ELR (cell line): ENCODE measurements around the gene CADM1.
"Not testable (repeated sequence)": the region's sequence is repeated elsewhere in the genome, so short reads cannot be mapped to it uniquely, and the experiment has no call there.

Experiments used
- DNase-seq: peaks from one replicate; pipeline ENCODE4 v3.0.0-alpha.2; 2015; ENCODE audit warnings: low read depth

Gene CADM1

DNA sequence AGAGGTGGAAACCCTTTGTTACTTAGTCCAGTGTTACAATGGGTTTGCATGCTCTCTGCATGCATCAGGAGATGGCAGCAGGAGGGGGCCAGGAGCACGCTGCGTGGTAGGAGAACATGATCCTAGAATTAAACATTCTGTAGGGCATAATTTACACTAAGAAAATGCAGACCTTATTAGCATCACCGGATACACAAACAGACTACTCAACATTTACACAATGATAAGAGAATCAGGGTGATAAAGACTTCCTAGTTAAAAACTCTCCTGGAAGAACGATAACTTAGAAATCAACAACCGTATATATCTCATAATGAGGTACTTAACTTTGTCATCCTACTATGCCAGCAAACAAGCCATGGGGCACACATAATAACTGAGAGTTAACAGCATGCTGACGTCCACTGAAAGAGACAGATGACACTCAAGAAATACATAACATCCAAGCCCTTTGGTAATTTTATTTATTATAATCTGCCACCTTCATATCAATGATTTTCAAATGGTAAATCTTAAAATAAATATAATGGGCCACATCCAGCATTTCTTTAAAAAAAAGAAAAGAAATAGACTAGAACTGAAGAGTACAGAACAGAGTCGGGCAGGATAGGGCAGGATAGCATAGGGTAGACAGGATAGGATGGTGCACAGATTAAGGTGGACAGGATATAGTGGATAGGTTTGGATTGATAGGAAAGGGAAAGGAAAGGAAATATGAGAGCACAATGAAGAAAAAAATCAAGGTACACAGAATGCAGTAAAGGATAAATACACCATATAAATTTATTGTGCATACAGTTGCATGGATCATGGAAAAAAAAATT lies 27.5 kb downstream of the CADM1 start:
- DNase-seq: no peak

DNA sequence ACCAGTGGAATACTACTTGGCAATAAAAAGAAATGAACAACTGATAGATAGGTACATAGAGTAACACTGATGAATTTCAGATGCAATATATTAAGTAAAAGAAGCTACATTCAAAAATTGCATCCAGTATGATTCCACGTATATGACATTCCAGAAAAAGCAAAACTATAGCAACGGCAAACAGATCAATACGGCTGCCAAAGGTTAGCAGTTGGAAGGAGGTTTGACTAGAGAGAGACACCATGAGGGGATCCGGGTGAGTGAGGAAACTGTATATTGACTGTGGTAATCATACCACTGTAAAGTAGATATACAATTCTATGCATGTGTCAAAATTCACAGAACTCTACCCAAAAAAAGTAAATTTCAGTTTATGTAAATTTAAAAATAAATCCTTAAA lies 28.7 kb downstream of the CADM1 start:
- no peak for DNase-seq

DNA sequence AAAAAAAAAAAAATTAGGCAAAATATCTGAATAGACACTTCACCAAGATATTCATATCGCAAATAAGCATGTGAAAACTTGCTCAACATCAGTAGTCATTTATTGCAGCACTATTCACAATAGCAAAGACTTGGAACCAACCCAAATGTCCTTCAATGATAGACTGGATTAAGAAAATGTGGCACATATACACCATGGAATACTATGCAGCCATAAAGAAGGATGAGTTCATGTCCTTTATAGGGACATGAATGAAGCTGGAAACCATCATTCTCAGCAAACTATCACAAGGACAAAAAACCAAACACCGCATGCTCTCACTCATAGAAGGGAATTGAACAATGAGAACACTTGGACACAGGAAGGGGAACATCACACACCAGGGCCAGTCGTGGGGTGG lies 29.9 kb downstream of the CADM1 start:
- not testable (repeated sequence) for DNase-seq

DNA sequence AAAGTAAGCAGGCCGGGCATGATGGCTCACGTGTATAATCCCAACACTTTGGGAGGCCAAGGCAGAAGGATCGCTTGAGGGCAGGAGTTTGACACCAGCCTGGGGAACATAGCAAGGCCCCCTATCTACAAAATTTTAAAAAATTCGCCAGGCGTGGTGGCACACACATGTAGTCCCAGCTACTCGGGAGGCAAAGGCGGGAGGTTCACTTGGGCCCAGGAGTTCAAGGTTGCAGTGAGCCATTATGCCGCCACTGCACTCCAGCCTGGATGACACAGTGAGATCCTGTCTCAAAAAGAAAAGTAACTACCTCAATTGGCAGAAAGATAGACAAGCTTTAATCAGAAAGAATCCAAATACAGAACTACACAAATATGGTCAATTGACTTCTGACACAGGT lies 31.0 kb downstream of the CADM1 start:
- DNase-seq: no peak

DNA sequence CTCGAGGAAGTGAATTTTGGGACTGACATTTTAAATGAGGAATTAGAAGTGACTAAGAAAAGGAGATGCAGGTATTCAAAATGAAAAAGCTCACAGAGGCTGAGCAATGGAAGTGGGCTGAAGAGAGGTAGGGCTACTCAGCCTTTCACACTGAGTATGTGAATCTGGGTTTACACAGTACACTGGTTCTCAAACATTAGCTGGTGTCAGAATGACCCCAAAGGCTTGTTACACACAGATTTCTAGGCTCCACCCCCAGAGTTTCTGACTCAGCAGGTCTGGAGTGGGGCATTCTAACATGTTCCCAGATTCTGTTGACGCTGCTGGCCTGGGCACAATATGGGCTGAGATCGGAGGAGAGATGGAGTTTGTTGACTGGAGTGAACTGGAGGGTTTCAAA lies 32.8 kb downstream of the CADM1 start:
- no peak for DNase-seq

DNA sequence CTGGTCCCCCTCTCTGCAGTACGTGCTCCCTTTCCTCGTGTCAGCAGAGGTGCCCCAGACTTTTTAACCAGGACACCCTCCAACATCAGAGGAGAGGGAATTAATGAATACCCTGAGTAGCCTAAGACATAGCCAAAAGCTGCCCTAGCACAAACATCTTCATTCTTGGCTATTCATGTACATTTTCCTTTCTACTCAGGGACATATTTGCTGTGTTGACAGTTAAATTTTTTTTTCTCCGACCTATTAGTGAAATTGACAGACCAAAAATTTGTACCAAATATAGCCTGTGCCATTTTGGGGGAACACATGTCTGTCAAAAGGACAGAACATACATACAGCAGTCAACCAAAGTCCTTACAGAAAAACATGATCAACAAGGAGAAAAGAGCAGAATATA lies 33.3 kb downstream of the CADM1 start:
- DNase-seq: no peak

DNA sequence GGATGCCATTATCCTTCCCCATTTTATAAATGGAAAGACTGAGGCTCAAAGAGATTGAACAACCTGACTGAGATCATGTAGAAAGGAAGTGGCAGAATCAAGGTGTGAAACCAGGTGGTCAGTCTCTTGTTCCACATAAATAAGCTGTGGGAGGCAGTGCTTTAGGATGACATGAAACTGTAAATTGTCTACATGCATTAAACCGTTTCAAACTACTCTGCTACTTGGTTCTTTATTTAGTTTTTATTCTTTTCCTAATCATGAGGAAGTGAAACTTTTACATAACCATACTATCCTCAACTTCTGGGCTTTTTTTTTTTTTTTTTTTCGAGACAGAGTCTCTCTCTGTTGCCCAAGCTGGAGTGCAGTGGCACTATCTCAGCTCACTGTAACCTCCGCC lies 34.9 kb downstream of the CADM1 start:
- no peak for DNase-seq

DNA sequence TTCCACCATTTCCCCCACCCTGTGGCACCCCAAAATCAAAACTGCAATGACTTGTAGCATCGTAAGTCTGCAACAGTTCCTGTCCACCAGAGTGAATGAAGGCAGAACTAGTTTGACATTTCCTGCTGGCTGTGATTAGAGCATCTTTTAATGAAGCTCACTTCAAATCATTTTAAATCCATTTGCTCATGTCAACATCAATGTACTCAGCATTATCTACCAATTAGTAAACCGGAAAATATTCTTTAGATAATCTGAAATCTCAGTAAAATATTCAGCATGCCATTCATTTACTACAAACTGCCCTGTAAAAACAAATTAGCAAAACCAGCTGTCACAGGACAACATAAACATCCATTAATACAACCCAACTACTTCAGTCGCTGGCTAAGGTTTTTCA lies 38.1 kb downstream of the CADM1 start:
- DNase-seq: no peak

DNA sequence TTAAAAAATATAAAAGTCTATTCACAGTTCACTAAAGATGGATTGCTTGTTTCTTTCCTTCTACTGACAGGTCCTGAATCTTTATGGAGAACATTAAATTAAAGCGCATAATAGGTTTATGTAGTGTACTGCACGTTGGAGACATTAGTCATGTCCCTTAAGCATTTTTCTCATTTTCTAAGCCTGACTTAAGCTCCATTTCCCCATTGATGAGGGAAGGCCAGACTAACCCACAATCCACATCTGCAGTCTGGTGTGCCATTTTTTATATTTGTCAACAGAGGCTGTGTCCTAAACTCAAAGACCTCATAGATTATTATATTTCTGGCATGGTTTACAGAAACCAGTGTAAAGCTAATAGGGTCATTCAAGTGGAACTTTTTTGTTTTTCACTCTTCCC lies 39.9 kb downstream of the CADM1 start:
- no peak for DNase-seq

DNA sequence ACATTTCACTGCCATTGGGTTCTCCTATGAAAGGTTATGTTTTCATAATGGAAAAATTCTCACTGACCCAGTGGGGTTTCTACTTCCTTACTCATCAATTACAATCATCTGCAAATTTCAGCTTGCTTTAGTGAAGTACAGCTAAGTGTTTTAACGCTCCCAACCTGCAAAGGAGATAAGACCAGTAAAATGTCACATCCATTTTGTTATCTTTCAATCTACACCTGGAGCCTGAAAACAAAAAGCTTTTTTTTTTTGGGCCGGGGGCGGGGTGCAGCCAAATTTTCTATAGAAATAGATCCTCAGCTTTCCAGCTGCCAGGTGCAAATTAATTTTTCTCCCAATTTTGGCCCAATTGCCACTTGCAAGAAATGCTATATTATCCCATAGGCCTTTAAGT lies 40.6 kb downstream of the CADM1 start:
- DNase-seq: no peak

DNA sequence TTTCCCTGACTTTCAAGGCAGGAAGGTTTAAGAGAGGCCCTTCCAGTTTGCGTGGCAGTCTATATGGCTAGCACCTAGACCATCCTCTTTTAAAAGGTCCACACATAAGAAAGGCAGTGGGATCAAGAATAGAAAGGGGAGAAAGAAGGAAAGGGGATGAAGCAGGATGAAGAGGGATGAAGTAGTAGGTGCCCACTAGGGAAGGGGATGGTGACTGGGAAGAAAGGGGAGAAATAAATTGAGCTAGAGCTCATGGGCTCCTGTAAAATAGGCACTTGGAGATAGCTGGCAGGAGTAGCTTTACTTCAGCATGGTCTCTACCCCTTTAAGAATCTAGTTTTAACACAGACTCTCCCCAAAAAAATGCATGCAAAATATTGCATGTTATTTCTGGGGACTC lies 41.5 kb downstream of the CADM1 start:
- DNase-seq: no peak

DNA sequence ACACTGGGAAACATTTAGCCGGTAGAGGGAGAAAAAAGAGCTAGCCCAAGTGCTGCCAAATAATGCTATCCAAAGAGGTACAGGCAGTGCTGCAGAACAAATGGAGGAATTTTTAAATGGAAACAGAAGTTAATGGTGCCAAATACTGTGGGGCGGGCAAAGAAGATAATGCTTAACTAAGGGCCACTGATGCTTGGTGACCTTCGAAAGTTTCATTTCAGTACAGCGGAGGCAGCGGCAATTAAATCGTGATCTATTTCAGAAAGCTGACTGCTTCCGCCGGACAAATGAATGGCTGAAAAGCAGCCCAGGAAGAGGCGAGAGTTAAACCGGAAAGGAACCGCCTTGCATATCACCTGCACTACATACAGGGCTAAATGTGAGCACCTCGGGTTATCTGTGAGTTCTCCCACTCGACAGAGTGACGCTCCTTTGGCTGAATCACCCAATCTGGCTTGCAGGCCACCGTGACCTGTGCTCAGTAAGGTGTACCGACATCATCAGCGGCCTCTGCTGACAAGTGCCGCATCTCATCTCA lies 42.1 kb downstream of the CADM1 start:
- DNase-seq: no peak

DNA sequence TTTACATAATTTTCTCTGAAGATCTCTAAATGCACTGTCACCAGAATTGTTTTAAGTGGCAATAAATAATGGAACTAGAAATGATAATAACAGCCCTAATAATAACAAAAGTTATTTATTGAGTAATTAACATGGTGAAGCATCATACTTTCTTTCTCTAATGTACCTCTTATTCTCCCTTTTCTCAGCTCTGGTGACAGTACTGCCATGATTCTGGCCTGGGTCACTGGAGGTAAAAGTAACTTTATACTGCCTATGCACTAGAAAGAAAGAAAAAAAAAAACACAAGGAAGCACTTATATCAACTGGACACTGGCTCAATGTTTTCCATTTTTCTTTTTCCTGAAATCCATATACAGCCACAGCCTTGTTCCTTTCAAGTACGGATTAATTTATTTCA lies 43.7 kb downstream of the CADM1 start:
- DNase-seq: no peak

DNA sequence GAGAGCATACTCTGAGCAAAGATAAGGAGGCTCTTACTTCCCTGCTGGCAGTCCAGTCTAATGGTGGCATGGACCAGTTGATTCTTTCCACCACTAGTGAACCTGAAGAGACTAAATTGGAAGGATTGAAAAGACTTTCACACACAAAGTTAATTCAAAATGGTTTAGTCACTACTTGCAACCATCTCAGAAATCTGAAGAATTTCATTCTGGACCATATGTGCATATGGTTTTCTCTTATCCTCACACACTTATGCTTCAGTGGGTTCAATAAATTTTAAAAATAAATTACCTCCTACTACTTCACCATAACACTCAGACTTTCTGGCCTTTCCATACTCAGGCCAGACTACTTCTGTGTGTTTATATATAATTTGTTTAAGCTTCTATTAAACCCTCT lies 44.7 kb downstream of the CADM1 start:
- no peak for DNase-seq

DNA sequence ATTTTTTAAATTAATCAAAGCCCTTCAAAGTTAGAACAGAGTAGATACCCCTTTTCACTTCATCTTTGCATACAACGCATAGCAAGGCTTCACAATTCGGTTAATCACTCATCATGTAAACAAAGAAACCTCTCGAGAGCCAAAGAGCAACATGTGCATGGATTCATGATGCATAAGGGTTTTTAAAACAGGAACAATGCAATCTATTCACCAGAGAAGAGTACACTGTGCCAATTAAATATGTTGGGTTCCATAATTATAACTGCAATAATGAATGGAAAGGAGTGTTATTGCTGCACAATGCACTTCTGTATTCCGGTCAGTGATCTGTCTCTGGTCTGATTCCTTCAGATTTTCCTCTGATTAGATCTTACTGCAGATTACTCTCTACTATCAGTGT lies 45.3 kb downstream of the CADM1 start:
- DNase-seq: no peak

DNA sequence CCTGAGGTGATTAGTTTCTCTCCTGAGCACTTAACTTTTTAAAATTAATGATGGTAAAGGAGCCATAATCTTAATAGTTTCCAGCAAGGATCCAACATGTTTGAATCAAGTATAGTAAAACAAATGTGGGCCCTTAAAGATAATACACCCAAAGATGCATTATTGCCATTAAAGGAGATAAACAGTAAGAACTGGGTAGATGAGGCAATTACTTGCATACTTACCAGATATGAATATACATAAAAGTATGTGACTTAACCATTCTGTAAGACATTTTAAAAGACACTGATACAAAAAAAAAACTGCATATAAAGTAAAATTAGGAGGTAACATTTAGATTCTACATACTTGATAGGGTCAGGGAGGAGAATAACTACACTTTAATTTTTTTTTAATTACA lies 48.2 kb downstream of the CADM1 start:
- DNase-seq: no peak

DNA sequence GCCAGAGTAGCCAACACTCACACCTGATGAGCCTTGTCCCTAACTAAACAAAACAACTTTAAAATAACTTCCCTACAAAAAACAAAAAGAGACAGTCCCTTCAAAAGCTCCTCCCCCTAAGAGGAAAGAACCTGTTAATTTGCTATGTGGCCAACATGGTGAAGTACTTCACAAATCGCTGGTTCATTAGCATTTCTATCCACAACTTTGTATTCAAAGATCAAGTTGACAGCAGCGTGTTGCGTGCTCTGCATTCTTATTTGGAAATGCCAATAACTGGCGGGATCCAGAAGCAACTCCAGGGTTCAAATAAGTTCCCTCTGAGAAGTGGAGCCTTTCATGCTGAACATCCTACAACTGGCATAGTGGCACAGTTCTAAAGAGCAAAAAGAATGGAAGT lies 48.6 kb downstream of the CADM1 start:
- no peak for DNase-seq

DNA sequence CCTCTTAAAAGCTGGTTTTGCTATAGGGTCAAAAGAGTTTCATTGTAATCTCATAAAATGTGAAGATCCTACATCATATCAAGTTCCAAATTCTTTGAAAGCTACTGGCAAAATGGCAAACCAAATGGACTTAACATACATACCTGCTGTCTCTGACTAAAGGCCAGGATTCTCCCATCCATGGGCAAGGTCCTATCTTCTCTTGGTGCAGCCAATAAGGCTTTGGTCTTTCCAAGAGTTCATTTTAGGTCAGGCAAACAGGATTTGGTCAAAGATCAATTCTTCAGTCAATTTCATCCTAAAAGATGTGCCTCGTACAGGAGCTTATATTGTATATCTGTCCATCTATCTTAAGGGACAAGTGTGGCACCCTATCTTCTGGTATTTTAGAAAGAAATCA lies 49.7 kb downstream of the CADM1 start:
- no peak for DNase-seq

DNA sequence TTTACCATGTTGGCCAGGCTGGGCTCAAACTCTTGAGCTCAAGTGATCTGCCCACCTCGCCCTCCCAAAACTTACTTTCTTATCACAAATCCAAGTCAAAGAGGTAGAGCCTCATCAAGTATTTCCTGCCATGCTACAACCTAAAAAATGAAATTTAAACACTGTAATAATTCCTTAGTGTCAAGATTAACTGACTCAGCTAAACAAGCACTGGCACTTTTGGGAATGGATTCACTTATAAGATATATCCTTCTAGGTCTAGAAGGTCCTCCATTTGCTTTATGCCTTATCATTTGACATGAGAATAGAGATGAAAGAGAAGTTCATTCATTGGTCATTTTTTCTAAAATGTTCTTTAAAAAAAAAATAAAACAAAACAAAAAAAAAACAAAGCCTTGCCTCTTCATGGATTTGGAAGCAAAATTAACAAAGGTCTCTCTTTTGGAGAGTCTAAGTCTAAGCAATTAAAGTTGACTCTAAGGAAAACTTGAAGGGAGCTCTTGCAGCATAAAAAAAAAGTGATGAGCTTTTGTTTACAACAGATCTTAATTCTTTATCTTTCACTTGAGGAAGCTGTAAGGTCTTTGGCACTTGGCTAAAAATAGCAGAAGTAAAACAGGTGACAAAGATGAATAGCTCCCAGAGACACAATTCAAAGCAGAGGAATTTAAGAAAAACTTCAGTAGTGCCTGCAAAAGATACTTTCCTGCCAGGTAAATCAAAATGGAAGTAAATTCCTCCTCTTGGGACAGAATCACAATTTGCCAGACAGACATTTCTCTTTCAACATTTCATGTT lies 50.3 kb downstream of the CADM1 start:
- DNase-seq: no peak

DNA sequence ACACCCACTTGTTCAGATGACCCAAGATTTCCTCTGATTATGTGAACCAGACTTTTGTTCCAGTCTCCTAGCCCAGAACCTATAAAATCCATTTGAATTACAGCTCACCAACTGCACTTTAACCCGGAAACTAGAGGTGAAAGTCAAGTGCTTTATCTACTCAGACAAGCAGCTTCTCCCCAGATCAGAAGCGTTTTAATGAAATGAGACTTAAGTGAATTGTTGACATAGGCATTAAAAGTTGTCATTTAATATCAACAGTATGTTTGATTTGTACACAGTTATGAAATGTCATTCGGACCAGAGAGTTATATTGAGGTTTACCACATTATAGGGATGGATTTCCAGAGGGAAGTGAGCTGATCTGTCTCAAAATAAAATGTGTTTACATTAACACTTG lies 52.0 kb downstream of the CADM1 start:
- DNase-seq: no peak

DNA sequence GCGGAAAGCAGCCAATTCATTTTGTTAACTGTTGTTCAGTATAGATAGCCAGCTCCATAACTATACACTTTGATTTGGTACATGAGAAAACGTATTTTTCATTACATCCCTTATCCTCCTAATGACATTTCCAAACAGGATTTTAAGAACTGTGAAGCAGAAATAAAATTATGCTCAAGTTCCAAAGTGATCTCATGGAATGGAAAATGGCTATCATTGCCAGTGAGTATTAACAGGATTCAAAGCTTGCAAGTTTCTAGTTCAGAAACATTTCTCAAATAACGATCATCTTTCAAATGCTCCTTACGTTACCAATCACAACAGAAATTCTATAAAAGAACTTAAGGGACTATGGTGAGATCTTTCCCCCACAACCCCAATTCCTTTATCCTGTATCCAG lies 53.7 kb downstream of the CADM1 start:
- DNase-seq: no peak

DNA sequence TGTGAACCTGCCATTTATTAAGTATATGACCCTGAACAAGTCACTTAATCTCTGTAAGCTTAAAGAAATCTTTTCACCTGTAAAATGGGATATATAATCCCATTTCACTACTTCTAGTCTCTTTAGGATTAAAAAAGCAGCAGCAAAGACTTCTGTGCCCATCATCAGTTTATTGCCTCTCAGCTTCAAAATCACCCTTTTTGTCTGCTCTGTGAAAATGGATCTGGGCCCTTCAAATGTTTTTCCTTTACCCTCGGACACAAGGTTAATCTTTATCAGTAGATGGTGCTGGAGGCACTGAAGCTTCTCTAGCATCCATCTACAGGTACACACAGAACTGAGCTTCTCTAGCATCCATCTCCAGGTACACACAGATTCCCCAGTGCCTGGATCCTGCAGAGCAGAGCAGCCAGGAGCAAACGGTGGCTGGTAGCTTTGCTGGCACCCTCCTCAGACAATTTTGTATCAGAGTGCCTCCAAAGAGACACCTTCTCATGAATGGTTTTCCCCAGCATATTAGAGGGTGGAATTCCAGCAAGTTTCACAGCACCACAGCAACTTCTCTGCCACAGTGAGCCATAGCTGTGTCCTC lies 56.8 kb downstream of the CADM1 start:
- DNase-seq: no peak

DNA sequence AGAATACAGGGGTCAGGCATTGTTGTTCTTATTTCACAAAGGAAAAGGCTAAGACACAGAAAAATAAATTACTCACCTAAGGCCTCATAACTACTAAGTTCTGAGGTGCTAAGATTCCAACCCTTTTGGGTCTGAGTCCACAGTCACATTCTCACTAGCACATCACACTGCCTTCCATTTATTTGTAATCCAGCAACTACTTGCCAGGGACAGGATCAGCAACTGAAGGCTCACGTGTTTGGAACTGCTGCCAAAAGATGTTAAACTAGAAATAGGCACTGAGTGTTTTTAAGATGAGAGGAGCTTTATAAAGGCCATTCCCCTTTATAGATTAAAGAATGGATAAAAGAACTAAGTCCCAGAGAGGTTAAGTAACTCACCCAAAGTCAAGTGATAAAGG lies 58.0 kb downstream of the CADM1 start:
- DNase-seq: no peak
